Testis (tissue), 2 donors: ENCODE measurements around the gene HARS2.

ENCODE experiments used
- POLR2A ChIP-seq: fragments of 450-650 bp; IDR thresholded peaks from one replicate; pipeline ENCODE4 v1.6.1; 2017; ENCODE audit warnings: antibody characterized with exemption, mild to moderate bottlenecking, moderate library complexity
- TF ChIP-seq, protein P1 (sequence below), 3 experiments: fragments of 450-650 bp in 2 of 3; fragments of 200-600 bp in 1 of 3; sonication (generic) in 1 of 3; IDR thresholded peaks; one replicate each; pipeline ENCODE4 v1.5.1; 2016 to 2019; ENCODE audit warnings: antibody characterized with exemption in 3 of 3, mild to moderate bottlenecking in 2 of 3, moderate library complexity in 1 of 3

DNA sequence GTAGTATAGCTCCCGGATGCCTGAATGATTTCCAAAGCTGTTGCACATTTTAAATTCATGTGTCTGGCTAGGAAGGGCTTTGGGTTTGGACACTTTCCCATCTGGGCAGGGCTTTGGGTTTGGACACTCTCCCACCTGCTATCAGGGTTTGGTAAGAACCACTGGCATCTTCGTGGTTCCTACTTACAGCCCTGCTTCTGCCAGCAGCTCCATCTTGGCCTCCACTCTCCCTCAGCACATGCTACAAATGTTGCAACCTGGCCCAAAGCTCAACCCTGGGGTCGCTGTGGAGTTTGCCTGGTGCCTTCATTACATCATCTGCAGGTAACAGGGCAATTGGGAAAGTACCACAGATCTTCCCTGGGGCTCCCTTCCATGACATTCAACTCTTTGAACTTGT is 48.5 kb upstream of the HARS2 start:
- TF ChIP-seq, protein P1, sequence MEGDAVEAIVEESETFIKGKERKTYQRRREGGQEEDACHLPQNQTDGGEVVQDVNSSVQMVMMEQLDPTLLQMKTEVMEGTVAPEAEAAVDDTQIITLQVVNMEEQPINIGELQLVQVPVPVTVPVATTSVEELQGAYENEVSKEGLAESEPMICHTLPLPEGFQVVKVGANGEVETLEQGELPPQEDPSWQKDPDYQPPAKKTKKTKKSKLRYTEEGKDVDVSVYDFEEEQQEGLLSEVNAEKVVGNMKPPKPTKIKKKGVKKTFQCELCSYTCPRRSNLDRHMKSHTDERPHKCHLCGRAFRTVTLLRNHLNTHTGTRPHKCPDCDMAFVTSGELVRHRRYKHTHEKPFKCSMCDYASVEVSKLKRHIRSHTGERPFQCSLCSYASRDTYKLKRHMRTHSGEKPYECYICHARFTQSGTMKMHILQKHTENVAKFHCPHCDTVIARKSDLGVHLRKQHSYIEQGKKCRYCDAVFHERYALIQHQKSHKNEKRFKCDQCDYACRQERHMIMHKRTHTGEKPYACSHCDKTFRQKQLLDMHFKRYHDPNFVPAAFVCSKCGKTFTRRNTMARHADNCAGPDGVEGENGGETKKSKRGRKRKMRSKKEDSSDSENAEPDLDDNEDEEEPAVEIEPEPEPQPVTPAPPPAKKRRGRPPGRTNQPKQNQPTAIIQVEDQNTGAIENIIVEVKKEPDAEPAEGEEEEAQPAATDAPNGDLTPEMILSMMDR (IDR thresholded peaks at IDR 0.05) = no peak
- TF ChIP-seq POLR2A = no peak
